Prostate gland (tissue), 2 donors: ENCODE measurements around the gene SMARCA2.

Experiments used
- CTCF ChIP-seq, 4 experiments: fragments of 200-600 bp in 2 of 4; fragments of 450-650 bp in 2 of 4; sonication (generic) in 2 of 4; IDR thresholded peaks; 1 replicate in 3 of 4; 2 replicates in 1 of 4; pipeline ENCODE4 v1.5.1; 2016 to 2019; ENCODE audit warnings: antibody characterized with exemption in 4 of 4, mild to moderate bottlenecking in 2 of 4, moderate library complexity in 2 of 4
- POLR2A ChIP-seq: fragments of 450-650 bp; IDR thresholded peaks from one replicate; pipeline ENCODE4 v1.6.1; 2016; ENCODE audit warnings: antibody characterized with exemption, mild to moderate bottlenecking

DNA sequence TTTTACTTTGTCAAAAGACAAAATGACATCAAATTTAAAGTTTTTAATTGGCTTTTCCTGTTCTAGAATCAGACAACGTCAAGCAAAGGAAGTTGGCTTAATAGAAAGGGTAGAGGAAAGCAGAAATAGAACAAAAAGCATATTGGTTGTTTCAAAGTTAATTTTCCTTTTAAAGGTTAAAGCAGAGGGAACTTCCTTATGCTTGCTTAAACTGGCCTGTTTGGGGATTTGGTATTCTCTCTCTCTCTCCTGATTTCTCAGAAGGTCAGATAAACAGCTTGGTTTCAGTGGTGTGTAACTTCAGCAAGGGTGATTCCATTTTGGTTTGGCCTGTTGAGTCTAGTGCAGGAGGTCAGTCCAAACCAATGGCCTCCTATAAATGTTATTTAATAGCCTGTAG, 127.1 kb downstream of the SMARCA2 start:
- no peak for TF ChIP-seq CTCF (IDR thresholded peaks at IDR 0.05)
- TF ChIP-seq POLR2A: no peak
